NCI-H2107 treated with DMSO at 0.1 percent for 48 hours (cell line): Measurements from ENCODE around the gene ATP5F1D.

Source experiments
- DNase-seq: peaks from one replicate; lab custom pipeline; 2025; ENCODE audit not compliant: unreplicated experiment; lab: John Stamatoyannopoulos, UW

ATP5F1D gene

GRCh38 chr19:1257475-1258162, 16.1 kb downstream of the ATP5F1D start:
- DNase-seq: no peak

- DNase-seq: no peak
Observed at GRCh38 chr19:1258163-1258492, 16.6 kb downstream of the ATP5F1D start.

- no peak for DNase-seq
Observed at GRCh38 chr19:1258707-1259205, 17.2 kb downstream of the ATP5F1D start.

GRCh38 chr19:1259206-1259875, 17.8 kb downstream of the ATP5F1D start:
- DNase-seq: no peak

GRCh38 chr19:1259876-1260748, 18.6 kb downstream of the ATP5F1D start:
- DNase-seq: no peak

- DNase-seq: peak; percentile 72
Observed at GRCh38 chr19:1260749-1261537, 19.4 kb downstream of the ATP5F1D start.

- DNase-seq: no peak
Observed at GRCh38 chr19:1261538-1261797, 19.9 kb downstream of the ATP5F1D start.

- no peak for DNase-seq
Observed at GRCh38 chr19:1261798-1262622, 20.5 kb downstream of the ATP5F1D start.

GRCh38 chr19:1262623-1263123, 21.1 kb downstream of the ATP5F1D start:
- DNase-seq: no peak

GRCh38 chr19:1263188-1263587, 21.6 kb downstream of the ATP5F1D start:
- DNase-seq: no peak

- DNase-seq: no peak
Observed at GRCh38 chr19:1264801-1265614, 23.5 kb downstream of the ATP5F1D start.

- no peak for DNase-seq
Observed at GRCh38 chr19:1265615-1266128, 24.1 kb downstream of the ATP5F1D start.

- DNase-seq: no peak
Observed at GRCh38 chr19:1266129-1266915, 24.8 kb downstream of the ATP5F1D start.

- no peak for DNase-seq
Observed at GRCh38 chr19:1266916-1267476, 25.4 kb downstream of the ATP5F1D start.

- DNase-seq: no peak
Observed at GRCh38 chr19:1267477-1268225, 26.1 kb downstream of the ATP5F1D start.

- DNase-seq: no peak
Observed at GRCh38 chr19:1268226-1269064, 26.9 kb downstream of the ATP5F1D start.
